ENCODE data around the gene C19orf53. TPM values are rescaled to one million over a fixed set of nuclear protein-coding genes. Genes with fewer than 3 reads are reported as not detected.

Gene C19orf53
- total RNA-seq, 6 donors from 2014 or later = 9.4 to 158 (median 96.5) TPM

- Histone ChIP-seq H3K4me1 (peaks cover 0 to 6% (median 0%) of the 10 kb centered on the region in 4 donors), H3K27me3 (no peaks in the 10 kb centered on the region), H3K36me3 (peaks cover 0 to 60% (median 13%) of the 10 kb centered on the region in 4 donors), H3K27ac (peak overlapping the region in 3 of 4 donors; percentile 40 to 63 (median 62)), H3K4me3 (peak overlapping the region in 3 of 4 donors; percentile 33 to 43 (median 42)), H3K9me3 (no peaks in the 10 kb centered on the region)
- peak; percentile 30 to 86 for ATAC-seq (ENCODE audit: low FRiP score in 2 of 2)
- DNase-seq = peak; percentile 81 to 86
- 71 to 79% methylated on average over 4 to 8 of the region's 11 CpGs for WGBS, 2 donors
- TF ChIP-seq POLR2AphosphoS5 (IDR thresholded peaks at IDR 0.05) = no peak
Observed at GRCh38 chr19:13817018-13817614, 42.9 kb downstream of the C19orf53 start.

- Histone ChIP-seq H3K4me1 (peaks cover 0 to 6% (median 2%) of the 10 kb centered on the region in 4 donors), H3K36me3 (peaks cover 0 to 58% (median 12%) of the 10 kb centered on the region in 4 donors), H3K27me3 (no peaks in the 10 kb centered on the region), H3K4me3 (peak overlapping the region in 3 of 4 donors; percentile 33 to 43 (median 42)), H3K27ac (peak overlapping the region in 3 of 4 donors; percentile 40 to 63 (median 62)), H3K9me3 (no peaks in the 10 kb centered on the region)
- peak; percentile 87 to 89 for DNase-seq
- TF ChIP-seq POLR2AphosphoS5 (IDR thresholded peaks at IDR 0.05) (no peak), EP300 (IDR thresholded peaks at IDR 0.05) (no peak), CTCF (IDR thresholded peaks at IDR 0.05) (no peak), POLR2A (IDR thresholded peaks at IDR 0.05) (no peak)
- WGBS, 2 donors = 64 to 76% methylated on average over 22 to 34 of the region's 35 CpGs
- ATAC-seq (ENCODE audit: low FRiP score in 2 of 2) = peak; percentile 42 to 91
Observed at GRCh38 chr19:13817615-13818371, 43.5 kb downstream of the C19orf53 start.

- WGBS, 2 donors = 96 to 98% methylated on average over 4 to 11 of the region's 11 CpGs
- Histone ChIP-seq H3K36me3 (peaks cover 0 to 57% (median 8%) of the 10 kb centered on the region in 4 donors), H3K9me3 (no peaks in the 10 kb centered on the region), H3K4me3 (no peak overlapping the region), H3K4me1 (peaks cover 0 to 6% (median 2%) of the 10 kb centered on the region in 4 donors), H3K27me3 (no peaks in the 10 kb centered on the region), H3K27ac (no peak overlapping the region)
- DNase-seq (peak in 1 of 2 donors; percentile 73), ATAC-seq (ENCODE audit: low FRiP score in 2 of 2) (no peak)
- TF ChIP-seq POLR2A (IDR thresholded peaks at IDR 0.05) = no peak
- no peak for TF ChIP-seq CTCF (IDR thresholded peaks at IDR 0.05)
- TF ChIP-seq POLR2AphosphoS5 (IDR thresholded peaks at IDR 0.05) = no peak
- TF ChIP-seq EP300 (IDR thresholded peaks at IDR 0.05) = no peak
Observed at GRCh38 chr19:13819238-13819637, 45.0 kb downstream of the C19orf53 start.

DNA sequence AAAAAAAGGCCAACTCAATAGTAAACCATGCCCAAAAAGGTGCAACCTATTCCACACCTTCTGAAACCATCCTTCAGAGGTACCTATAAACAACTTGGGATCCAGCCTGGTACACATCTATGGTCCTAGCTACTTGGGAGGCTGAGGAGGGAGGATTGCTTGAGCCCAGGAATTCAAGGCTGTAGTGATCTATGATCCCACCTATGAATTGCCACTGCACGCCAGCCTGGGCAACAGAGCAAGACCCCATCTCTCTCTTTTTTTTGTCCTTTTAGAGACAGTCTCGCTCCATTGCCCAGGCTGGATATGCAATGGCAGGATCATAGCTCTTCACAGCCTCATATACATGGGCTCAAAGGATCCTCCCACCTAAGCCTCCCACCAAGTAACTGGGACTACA is 47.0 kb downstream of the C19orf53 start:
- Histone ChIP-seq H3K9me3 (no peaks in the 10 kb centered on the region), H3K36me3 (peaks cover 0 to 46% (median 6%) of the 10 kb centered on the region in 4 donors), H3K27me3 (no peaks in the 10 kb centered on the region), H3K4me1 (peaks cover 0 to 6% (median 2%) of the 10 kb centered on the region in 4 donors), H3K27ac (no peak overlapping the region), H3K4me3 (no peak overlapping the region)
- WGBS, 2 donors = 90 to 96% methylated on average over 2 of the region's 2 CpGs
- DNase-seq (no peak), ATAC-seq (ENCODE audit: low FRiP score in 2 of 2) (no peak)
- TF ChIP-seq POLR2AphosphoS5 (IDR thresholded peaks at IDR 0.05) (no peak), CTCF (IDR thresholded peaks at IDR 0.05) (no peak), POLR2A (IDR thresholded peaks at IDR 0.05) (no peak), EP300 (IDR thresholded peaks at IDR 0.05) (no peak)

GRCh38 chr19:13823256-13823655 is 49.0 kb downstream of the C19orf53 start:
- ATAC-seq (ENCODE audit: low FRiP score in 2 of 2) (peak in 1 of 2 donors; percentile 22), DNase-seq (no peak)
- TF ChIP-seq POLR2A (IDR thresholded peaks at IDR 0.05) = no peak
- TF ChIP-seq POLR2AphosphoS5 (IDR thresholded peaks at IDR 0.05) = no peak
- no peak for TF ChIP-seq CTCF (IDR thresholded peaks at IDR 0.05)
- Histone ChIP-seq H3K27ac (no peak overlapping the region), H3K4me3 (no peak overlapping the region), H3K4me1 (peaks cover 0 to 3% (median 0%) of the 10 kb centered on the region in 4 donors), H3K36me3 (peaks cover 0 to 51% (median 7%) of the 10 kb centered on the region in 4 donors), H3K27me3 (no peaks in the 10 kb centered on the region), H3K9me3 (no peaks in the 10 kb centered on the region)
- 63 to 65% methylated on average over 8 of the region's 8 CpGs for WGBS, 2 donors
